Body of pancreas (tissue), 4 donors: ENCODE measurements around the gene ZBTB4. TPM values are rescaled to one million over a fixed set of nuclear protein-coding genes. Genes with fewer than 3 reads are reported as not detected.
"Not testable (repeated sequence)": the region's sequence is repeated elsewhere in the genome, so short reads cannot be mapped to it uniquely, and the experiment has no call there.

Source experiments
- ATAC-seq: fragments of 150-250 bp; one replicate; pipeline ENCODE4 v1.9.1; 2016
- DNase-seq, 4 donors: peaks; one replicate each; pipeline ENCODE4 v3.0.0-alpha.2; 2019
- H3K27ac ChIP-seq, 4 donors: fragments of 200-600 bp; sonication (generic); 1 replicate in 3 of 4; 2 replicates in 1 of 4; pipeline versions ENCODE4 v1.5.1 to v1.6.1; 2016 to 2019; ENCODE audit warnings: mild to moderate bottlenecking in 1 of 4, mixed read lengths in 1 of 4, moderate library complexity in 1 of 4
- H3K27me3 ChIP-seq, 2 donors: fragments of 200-600 bp; sonication (generic); one replicate each; pipeline ENCODE4 v1.6.0; 2016; ENCODE audit warnings: mild to moderate bottlenecking in 1 of 2
- H3K36me3 ChIP-seq, 2 donors: fragments of 200-600 bp; sonication (generic); replicated peaks in 1 of 2; 2 replicates each; pipeline ENCODE4 v1.5.1; 2016; ENCODE audit warnings: low read depth in 2 of 2; ENCODE audit not compliant: insufficient read depth in 1 of 2
- H3K4me1 ChIP-seq: fragments of 200-600 bp; sonication (generic); one replicate; pipeline ENCODE4 v1.6.0; 2016
- H3K4me3 ChIP-seq, 2 donors: fragments of 200-600 bp; sonication (generic); 1 replicate in 1 of 2; 2 replicates in 1 of 2; pipeline ENCODE4 v1.5.1; 2016 to 2019
- H3K9me3 ChIP-seq, 3 donors: fragments of 200-600 bp; sonication (generic); 1 replicate in 2 of 3; 2 replicates in 1 of 3; pipeline ENCODE4 v1.5.1; 2016
- CTCF ChIP-seq, 7 experiments: fragments of 450-650 bp in 4 of 7; fragments of 200-600 bp in 3 of 7; sonication (generic) in 3 of 7; IDR thresholded peaks; one replicate each; pipeline ENCODE4 v1.5.1; 2016 to 2019; ENCODE audit warnings: antibody characterized with exemption in 7 of 7
- POLR2A ChIP-seq, 3 donors: fragments of 450-650 bp; IDR thresholded peaks; one replicate each; pipeline ENCODE4 v1.6.1; 2016; ENCODE audit warnings: antibody characterized with exemption in 3 of 3, mild to moderate bottlenecking in 2 of 3
- WGBS, 2 donors: methylation state at CpG; one replicate each; pipeline ENCODE4 v1.1.5; 2017; 5-methylcytosine and 5-hydroxymethylcytosine counted together
- intact Hi-C: fragments of 100-400 bp; cut with DNase I; formaldehyde crosslinking; loops from one replicate; pipeline ENCODE4 v1.15.1; 2023
- total RNA-seq, 2 donors: library from RNA; depleted of rRNA; stranded (reverse); fragments of >200 nt; gene quantifications; one replicate each; pipeline ENCODE4 v1.1.0, GENCODE V29; 2016

Gene ZBTB4
- total RNA-seq, 2 donors from 2014 or later, result 30.9 to 38.2 TPM

GRCh38 chr17:7481275-7481674, 1.8 kb upstream of the ZBTB4 start, which contains the start of gene SLC35G6:
Gene SLC35G6, plus strand, starts transcription at chr17:7481446. Its CDS starts 71 bp downstream, at chr17:7481517.
- DNase-seq, H3K4me3 ChIP-seq, H3K27me3 ChIP-seq, intact Hi-C loops, ATAC-seq, H3K36me3 ChIP-seq, H3K9me3 ChIP-seq: not testable (repeated sequence)
- peaks cover 49% of the 10 kb centered on the region for H3K4me1 ChIP-seq
- WGBS, 2 donors, result 91 to 94% methylated on average over 4 of the region's 4 CpGs
- H3K27ac ChIP-seq, result peak within 1 kb of the TSS; percentile 99 to 100 (median 99)

GRCh38 chr17:7480089-7480384, 606 bp upstream of the ZBTB4 start:
- ATAC-seq (no peak), DNase-seq (no peak)
- no peaks in the 10 kb centered on the region for H3K9me3 ChIP-seq
- intact Hi-C loops, result no loop called here
- peak overlapping the region; percentile 99 to 100 (median 99) for H3K27ac ChIP-seq
- H3K27me3 ChIP-seq, result no peaks in the 10 kb centered on the region
- H3K4me1 ChIP-seq, result peaks cover 51% of the 10 kb centered on the region
- no peak for TF ChIP-seq POLR2A (IDR thresholded peaks at IDR 0.05)
- TF ChIP-seq CTCF (IDR thresholded peaks at IDR 0.05), result peak in 1 of 7 experiments; percentile 8
- H3K36me3 ChIP-seq, result no peaks in the 10 kb centered on the region
- peak overlapping the region in 1 of 2 donors; percentile 2 for H3K4me3 ChIP-seq
- WGBS, 2 donors, result 0 to 5% methylated on average over 7 to 8 of the region's 8 CpGs

- Histone ChIP-seq H3K9me3 (no peaks in the 10 kb centered on the region), H3K36me3 (no peaks in the 10 kb centered on the region), H3K4me1 (peaks cover 59% of the 10 kb centered on the region), H3K27me3 (no peaks in the 10 kb centered on the region), H3K27ac (peak overlapping the region; percentile 99 to 100 (median 99)), H3K4me3 (peak overlapping the region; percentile 79 to 100)
- TF ChIP-seq POLR2A (IDR thresholded peaks at IDR 0.05), result peak in 2 of 3 donors; percentile 25 to 37
- TF ChIP-seq CTCF (IDR thresholded peaks at IDR 0.05), result peak in 3 of 7 experiments; percentile 5 to 29 (median 19)
- intact Hi-C loops, result no loop called here
- DNase-seq (peak; percentile 60 to 67 (median 64)), ATAC-seq (peak; percentile 30)
- WGBS, 2 donors, result 24 to 57% methylated on average over 14 to 33 of the region's 40 CpGs
Observed at GRCh38 chr17:7478276-7479212, 887 bp downstream of the ZBTB4 start.

GRCh38 chr17:7477392-7478275, 1.8 kb downstream of the ZBTB4 start:
- TF ChIP-seq POLR2A (IDR thresholded peaks at IDR 0.05), result peak; percentile 21 to 65 (median 43)
- TF ChIP-seq CTCF (IDR thresholded peaks at IDR 0.05), result no peak
- intact Hi-C loops, result no loop called here
- peaks cover 53% of the 10 kb centered on the region for H3K4me1 ChIP-seq
- H3K27me3 ChIP-seq, result no peaks in the 10 kb centered on the region
- ATAC-seq (peak; percentile 16), DNase-seq (peak; percentile 50 to 69 (median 62))
- H3K36me3 ChIP-seq, result no peaks in the 10 kb centered on the region
- 26 to 29% methylated on average over 24 to 25 of the region's 26 CpGs for WGBS, 2 donors
- no peaks in the 10 kb centered on the region for H3K9me3 ChIP-seq
- H3K4me3 ChIP-seq, result no peak overlapping the region
- H3K27ac ChIP-seq, result peak overlapping the region; percentile 99 to 100 (median 99)

- Histone ChIP-seq H3K9me3 (no peaks in the 10 kb centered on the region), H3K4me3 (no peak overlapping the region), H3K4me1 (peaks cover 56% of the 10 kb centered on the region), H3K36me3 (no peaks in the 10 kb centered on the region), H3K27ac (peak overlapping the region; percentile 99 to 100 (median 99)), H3K27me3 (no peaks in the 10 kb centered on the region)
- TF ChIP-seq CTCF (IDR thresholded peaks at IDR 0.05) (no peak), POLR2A (IDR thresholded peaks at IDR 0.05) (no peak)
- DNase-seq, result no peak
- intact Hi-C loops, result no loop called here
- WGBS, 2 donors, result 92 to 100% methylated on average over 2 to 5 of the region's 5 CpGs
- no peak for ATAC-seq
Observed at GRCh38 chr17:7476951-7477350, 2.5 kb downstream of the ZBTB4 start.
